Peyer's patch (tissue), 4 donors: ENCODE results near the gene F2RL2.

Source experiments
- CTCF ChIP-seq, 6 experiments: fragments of 450-650 bp in 4 of 6; fragments of 200-600 bp in 2 of 6; sonication (generic) in 1 of 6; IDR thresholded peaks; one replicate each; pipeline ENCODE4 v1.5.1; 2017 to 2019; ENCODE audit warnings: antibody characterized with exemption in 6 of 6, mild to moderate bottlenecking in 3 of 6, moderate library complexity in 1 of 6
- POLR2A ChIP-seq, 2 donors: fragments of 450-650 bp; IDR thresholded peaks; one replicate each; pipeline ENCODE4 v1.5.1; 2017; ENCODE audit warnings: antibody characterized with exemption in 2 of 2, mild to moderate bottlenecking in 2 of 2, moderate library complexity in 2 of 2

GRCh38 chr5:76616206-76616605 is 7.0 kb downstream of the F2RL2 start:
- TF ChIP-seq CTCF (IDR thresholded peaks at IDR 0.05) (no peak), POLR2A (IDR thresholded peaks at IDR 0.05) (no peak)
